GM08714 (cell line): ENCODE measurements around the gene AMIGO2.
"Not testable (repeated sequence)": the region's sequence is repeated elsewhere in the genome, so short reads cannot be mapped to it uniquely, and the experiment has no call there.

Experiments
- H3K4me3 ChIP-seq: fragments of 200-500 bp; sonication (Bioruptor generic); 2 replicates; pipeline ENCODE4 v1.5.1; 2014; ENCODE audit warnings: mild to moderate bottlenecking, low read length, inconsistent platforms
- ZNF274 ChIP-seq: IDR thresholded peaks from 2 replicates; pipeline ENCODE4 v1.6.1; 2012; ENCODE audit warnings: mild to moderate bottlenecking, low read depth, low read length

AMIGO2 gene

GRCh38 chr12:47079468-47079980, at the start of gene AMIGO2, which contains the start of gene PCED1B:
TSS of gene AMIGO2 (minus strand) at chr12:47079959. CDS start at chr12:47079002, 957 bp downstream.
TSS of gene PCED1B (plus strand) at chr12:47079621. CDS start at chr12:47235064, 155,443 bp downstream.
- no peak for TF ChIP-seq ZNF274
- peak within 1 kb of the TSS; percentile 61 for H3K4me3 ChIP-seq

DNA sequence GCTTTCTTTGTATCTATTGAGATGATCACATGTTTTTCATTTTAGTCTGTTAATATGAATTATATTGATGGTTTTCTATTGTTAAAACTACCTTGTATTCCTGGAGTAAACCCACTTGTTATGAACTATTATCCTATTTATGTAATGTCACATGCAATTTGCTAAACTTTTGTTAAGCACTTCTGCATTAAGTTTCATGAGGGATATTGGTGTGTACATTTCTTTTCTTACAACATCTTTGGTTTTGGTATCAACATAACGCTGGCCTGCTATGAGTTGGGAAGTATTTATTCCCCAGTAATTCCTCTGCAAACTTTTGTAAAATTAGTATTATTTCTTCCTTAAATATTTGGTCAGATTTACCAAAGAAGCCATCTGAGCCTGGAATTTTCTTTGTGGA, 46.5 kb upstream of the AMIGO2 start:
- H3K4me3 ChIP-seq = no peak overlapping the region
- no peak for TF ChIP-seq ZNF274

GRCh38 chr12:47124451-47124850, 44.7 kb upstream of the AMIGO2 start:
- H3K4me3 ChIP-seq = no peak overlapping the region
- no peak for TF ChIP-seq ZNF274

- H3K4me3 ChIP-seq = no peak overlapping the region
- TF ChIP-seq ZNF274 = no peak
Observed at GRCh38 chr12:47123730-47124129, 44.0 kb upstream of the AMIGO2 start.

- H3K4me3 ChIP-seq = no peak overlapping the region
- no peak for TF ChIP-seq ZNF274
Observed at GRCh38 chr12:47122602-47123001, 42.8 kb upstream of the AMIGO2 start.

DNA sequence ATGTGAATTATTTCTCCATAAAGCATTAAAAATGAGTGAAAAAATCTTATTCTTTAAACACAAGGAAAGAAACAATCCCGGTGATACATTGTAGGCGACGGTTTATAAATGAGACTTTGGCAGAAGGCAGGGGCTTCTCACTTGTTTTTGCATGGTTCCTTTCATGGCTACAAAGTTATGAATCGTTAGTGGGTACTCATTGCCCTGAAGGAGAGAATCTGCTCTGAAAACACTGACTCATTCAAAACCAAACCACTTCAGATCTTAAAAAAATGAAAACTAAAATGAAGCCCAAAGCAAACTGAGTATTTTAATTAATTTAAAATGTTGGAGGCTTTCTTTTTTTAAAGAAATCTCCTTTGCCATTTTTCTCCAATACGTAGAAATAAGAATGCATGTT, 41.4 kb upstream of the AMIGO2 start:
- no peak for TF ChIP-seq ZNF274
- H3K4me3 ChIP-seq = no peak overlapping the region

DNA sequence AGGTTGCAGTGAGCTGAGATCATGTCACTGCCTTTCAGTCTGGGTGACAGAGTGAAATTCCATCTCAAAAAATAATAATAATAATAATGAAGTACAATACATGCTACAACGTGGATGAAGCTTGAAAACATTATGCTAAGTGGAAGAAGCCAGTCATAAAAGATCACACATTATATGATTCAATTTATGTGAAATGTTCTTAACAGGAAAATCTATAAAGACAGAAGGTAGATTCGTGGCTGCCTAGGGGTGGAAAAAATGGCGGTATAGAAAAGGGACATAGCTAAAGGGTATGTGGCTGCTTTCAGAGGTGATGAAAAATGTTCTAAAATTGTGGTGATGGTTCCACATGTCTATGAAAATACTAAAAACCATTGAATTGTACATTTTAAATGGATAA, 41.0 kb upstream of the AMIGO2 start:
- H3K4me3 ChIP-seq = no peak overlapping the region
- TF ChIP-seq ZNF274 = no peak

GRCh38 chr12:47117305-47117704, 37.5 kb upstream of the AMIGO2 start:
- H3K4me3 ChIP-seq = not testable (repeated sequence)

DNA sequence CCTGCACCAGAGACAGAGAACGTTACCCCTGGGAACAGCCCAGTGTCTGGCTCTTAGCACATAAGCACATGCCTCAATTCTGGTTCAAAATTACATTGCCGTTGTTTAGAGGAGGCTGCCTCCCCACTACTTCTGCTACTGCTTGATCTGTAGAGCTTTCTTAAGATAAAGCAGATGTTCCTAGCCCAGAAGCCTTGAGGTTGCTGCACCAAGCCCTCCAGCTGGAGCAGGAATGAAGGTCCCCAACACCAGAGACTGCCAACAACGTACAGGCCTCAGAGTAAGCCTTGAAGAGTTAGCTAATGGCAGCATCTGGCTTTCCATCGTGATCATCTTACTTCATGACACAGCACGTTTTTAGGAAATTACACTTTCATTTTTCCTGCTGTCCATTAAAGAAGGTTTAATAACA, 34.7 kb upstream of the AMIGO2 start:
- no peak for TF ChIP-seq ZNF274

DNA sequence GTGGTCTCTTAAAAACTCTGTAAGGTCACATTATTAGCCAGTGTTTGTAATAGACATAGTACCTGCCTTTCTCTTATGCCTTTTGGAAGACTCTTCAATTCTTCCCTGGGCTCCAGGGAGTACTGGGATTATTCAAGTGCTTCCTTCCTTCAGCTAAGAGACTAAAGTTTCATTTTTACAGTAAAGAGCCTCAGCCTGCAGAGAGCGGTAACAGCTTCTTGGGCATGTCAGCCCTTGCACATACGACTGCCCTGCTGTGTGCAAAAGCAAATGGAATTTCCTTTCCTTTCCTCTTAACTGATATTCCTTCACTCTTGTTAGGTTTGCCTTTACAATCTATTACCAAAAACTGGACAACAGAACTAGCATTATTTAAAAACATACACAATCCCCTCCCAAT, 32.9 kb upstream of the AMIGO2 start:
- no peak for TF ChIP-seq ZNF274
- no peak overlapping the region for H3K4me3 ChIP-seq

More for the DNA sequence above, 34.7 kb upstream of the AMIGO2 start:
- H3K4me3 ChIP-seq = no peak overlapping the region

- no peak overlapping the region for H3K4me3 ChIP-seq
- TF ChIP-seq ZNF274 = no peak
Observed at GRCh38 chr12:47111854-47112253, 32.1 kb upstream of the AMIGO2 start.

- no peak overlapping the region for H3K4me3 ChIP-seq
- TF ChIP-seq ZNF274 = no peak
Observed at GRCh38 chr12:47111392-47111778, 31.6 kb upstream of the AMIGO2 start.

GRCh38 chr12:47110718-47111391, 31.1 kb upstream of the AMIGO2 start:
- TF ChIP-seq ZNF274 = no peak
- no peak overlapping the region for H3K4me3 ChIP-seq

DNA sequence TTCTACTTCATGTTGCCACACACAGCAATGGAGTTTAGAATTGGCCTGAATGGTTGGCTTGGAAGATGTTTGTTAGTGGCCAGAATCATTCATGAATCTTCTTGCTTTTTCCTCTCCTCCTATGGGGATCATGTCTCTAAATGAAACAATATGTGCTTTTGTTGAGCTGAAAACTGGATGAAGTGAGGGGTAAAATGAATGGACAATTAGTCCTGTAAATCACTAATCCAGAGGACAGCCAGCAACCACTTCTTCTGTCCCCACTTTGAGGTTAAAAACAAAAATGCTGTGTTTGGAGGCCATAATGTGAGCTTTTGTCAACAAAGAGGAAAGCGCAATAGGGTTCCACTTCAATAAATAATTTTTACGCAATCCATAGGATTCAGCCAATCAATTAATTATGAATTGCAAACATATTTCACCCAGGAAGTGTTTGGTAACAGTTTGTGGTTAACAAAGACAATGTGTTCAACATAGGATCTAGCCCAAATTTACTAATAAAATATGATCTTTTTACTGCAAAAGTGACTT, 30.3 kb upstream of the AMIGO2 start:
- no peak overlapping the region for H3K4me3 ChIP-seq
- no peak for TF ChIP-seq ZNF274

GRCh38 chr12:47107926-47108325, 28.2 kb upstream of the AMIGO2 start:
- H3K4me3 ChIP-seq = no peak overlapping the region
- no peak for TF ChIP-seq ZNF274
